Measurements from ENCODE around the gene EPSTI1.
A peak's percentile ranks its signal among the peaks of the same experiment; 100 is the strongest.
"Not testable (repeated sequence)": the region's sequence is repeated elsewhere in the genome, so short reads cannot be mapped to it uniquely, and the experiment has no call there.

The EPSTI1 gene

DNA sequence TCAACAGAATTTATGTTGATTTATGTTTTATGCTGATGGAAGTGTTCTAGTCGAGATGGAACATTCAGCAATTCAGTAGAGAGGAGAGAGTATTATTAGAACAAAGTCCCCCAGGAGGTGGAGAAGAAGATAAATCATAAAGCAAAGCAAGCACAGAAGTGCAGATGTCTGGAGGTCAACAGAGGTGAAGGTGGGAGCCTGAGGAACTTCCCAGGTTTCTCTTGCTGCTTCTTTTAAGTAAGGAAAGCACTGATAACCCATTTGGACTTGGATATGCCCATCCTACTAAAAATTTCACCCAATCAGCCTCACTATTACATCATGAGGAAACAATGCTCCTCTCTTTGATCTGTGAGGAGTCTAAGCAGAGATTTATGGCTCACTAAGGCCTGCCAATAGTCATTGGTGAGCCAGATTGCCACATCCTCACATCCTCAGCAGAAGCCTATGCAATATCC is 98.8 kb downstream of the EPSTI1 start:
- DNase-seq (ENCODE audit: low read depth) = peak; percentile 63

DNA sequence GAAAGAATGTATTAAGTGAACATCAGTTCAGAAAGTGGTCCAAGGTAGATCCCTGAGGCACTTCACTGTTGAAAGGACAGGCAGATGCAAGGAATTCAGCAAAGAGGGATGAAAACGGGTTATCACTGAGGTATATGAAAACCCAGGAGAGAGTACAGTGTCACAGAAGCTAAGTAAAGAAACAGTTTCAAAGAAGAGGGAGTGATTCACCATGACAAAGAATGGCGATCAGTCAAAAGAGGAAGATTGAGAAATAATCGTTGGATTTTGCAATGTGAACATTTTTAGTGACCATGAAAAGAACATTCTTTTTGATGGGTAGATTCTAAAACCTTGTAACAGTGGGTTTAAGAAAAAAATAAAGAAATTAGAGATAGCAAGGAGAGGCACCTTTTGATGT is 99.3 kb downstream of the EPSTI1 start:
- DNase-seq (ENCODE audit: low read depth) = peak; percentile 82

DNA sequence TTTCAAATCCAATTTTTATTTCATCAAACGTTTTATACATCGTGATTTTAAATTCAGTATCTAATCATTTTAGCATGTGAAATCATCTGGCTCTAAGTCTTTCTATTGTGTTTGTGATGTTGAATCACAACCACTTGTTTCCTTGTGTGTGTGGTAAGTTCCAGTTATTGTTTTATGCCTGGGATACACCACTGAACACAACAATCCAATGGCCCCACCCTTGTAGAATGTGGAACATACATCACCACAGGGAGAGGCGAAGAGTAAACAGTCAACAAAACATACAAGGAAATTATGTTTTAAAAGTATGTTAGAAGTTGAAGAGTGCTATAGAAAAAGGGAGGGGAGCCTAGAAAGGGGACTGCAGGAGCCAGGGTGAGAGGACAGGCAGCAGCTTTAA is 100.5 kb downstream of the EPSTI1 start:
- DNase-seq (ENCODE audit: low read depth) = no peak

DNA sequence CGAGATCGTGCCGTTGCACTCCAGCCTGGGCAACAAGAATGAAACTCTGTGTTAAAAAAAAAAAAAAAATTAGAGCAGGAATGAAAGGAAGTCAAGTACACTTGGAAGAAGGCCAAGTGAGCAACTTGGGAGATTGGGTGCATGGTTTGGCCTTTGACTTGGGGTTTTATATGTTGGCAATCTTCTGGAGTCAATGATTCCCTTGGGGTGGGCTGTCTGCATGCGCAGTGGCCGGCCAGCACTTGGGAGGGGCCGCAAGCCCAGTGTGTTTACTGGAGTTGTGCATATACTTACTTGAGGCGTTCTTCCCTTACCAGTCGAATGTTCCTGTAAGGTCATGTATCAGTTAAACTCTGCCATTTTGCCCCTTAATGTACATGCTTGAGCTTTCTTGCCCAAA is 106.7 kb downstream of the EPSTI1 start:
- DNase-seq (ENCODE audit: low read depth) = no peak

GRCh38 chr13:42883771-42884467 is 108.1 kb downstream of the EPSTI1 start:
- DNase-seq (ENCODE audit: low read depth) = peak; percentile 60

- DNase-seq (ENCODE audit: low read depth) = no peak
Observed at GRCh38 chr13:42883142-42883541, 108.9 kb downstream of the EPSTI1 start.

GRCh38 chr13:42880056-42880605 is 111.9 kb downstream of the EPSTI1 start:
- DNase-seq (ENCODE audit: low read depth) = no peak

DNA sequence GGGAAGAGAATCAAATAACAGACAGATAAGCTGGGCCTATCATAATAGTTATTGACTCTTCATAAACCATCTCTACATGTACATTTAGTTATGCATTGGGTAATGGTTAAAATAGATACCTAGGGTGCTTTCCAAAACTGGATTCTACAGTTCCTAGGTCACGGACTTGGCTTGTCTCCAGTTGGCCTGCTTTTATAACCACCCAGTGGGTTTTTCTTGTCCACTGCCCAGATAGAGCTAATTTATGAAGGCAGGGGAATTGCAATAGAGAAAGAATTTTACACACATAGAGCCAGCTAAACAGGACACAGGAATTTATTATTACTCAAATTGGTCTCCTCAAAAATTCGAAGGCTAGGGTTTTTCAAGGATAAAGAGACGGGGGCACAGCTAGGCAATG is 113.3 kb downstream of the EPSTI1 start:
- DNase-seq (ENCODE audit: low read depth) = peak; percentile 66

DNA sequence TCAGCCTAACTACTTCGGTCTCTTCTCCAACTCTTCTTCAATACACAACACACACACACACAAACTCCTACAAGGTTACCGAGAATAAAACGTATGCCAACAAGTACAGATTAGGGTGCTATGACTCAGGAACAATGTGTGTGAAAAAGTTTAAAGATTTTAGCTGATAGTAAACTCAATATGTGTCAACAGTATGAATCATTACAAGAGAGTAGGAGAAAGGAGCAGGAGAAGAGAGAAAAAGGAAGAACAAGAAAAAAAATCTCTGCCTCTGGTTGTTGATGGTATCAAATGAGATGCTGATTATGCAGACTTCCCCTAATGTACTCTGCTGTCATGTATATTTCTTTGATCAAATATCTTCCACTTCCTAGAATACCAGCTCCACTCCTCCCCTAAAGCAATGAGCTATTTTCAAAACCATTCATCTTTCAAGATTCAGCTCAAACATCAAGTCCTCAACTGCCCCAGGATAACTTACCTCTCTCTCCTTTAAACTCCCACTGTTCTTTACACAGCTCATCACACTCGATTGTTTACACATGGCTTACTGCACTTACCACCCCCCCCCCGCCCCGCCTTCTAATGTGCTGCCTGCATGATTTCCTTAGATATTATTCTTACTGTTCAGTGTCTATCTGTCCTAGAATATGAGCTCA is 115.0 kb downstream of the EPSTI1 start:
- peak; percentile 96 for DNase-seq (ENCODE audit: low read depth)

DNA sequence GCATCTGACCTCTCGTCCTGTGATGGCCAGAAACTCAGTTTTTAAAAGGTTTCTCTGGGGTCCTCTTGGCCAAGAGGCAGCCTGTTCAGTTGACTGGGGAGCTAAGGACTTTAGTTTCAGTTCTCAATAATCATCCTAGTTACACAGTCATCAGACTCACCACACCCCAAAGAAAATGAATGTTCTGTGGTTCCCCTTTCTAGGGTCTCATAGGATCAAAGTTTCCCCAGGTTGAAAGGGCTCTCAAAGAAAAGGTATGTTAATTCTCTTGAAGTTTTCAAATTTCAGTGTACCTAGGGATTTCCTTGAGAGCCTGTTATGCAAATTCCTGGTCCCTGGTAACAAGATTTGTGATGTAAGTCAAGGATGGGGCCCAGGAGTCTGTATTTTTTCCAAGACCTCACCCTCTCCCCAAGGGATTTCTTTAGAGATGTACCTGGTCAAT is 115.7 kb downstream of the EPSTI1 start:
- peak; percentile 27 for DNase-seq (ENCODE audit: low read depth)

- peak; percentile 79 for DNase-seq (ENCODE audit: low read depth)
Observed at GRCh38 chr13:42875475-42876269, 116.4 kb downstream of the EPSTI1 start.

- DNase-seq (ENCODE audit: low read depth) = no peak
Observed at GRCh38 chr13:42874221-42874620, 117.8 kb downstream of the EPSTI1 start.

DNA sequence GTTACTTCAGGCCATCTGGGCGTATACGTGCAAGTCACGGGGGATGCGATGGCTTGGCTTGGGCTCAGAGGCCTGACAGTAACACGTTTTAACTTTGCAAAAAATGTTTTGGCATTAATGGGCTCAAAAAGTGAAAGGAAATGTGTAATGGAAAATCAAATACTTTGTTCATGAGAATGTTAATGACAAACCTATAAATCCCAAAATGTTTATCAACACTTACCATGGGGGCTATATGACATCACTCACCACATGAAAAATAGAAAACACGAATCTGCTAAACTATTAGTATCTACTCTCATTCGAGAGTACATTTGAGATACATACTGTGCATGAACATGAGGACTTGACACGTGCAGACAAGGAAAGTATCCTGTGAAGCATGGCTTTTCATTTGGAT is 119.0 kb downstream of the EPSTI1 start:
- no peak for DNase-seq (ENCODE audit: low read depth)

- DNase-seq (ENCODE audit: low read depth) = no peak
Observed at GRCh38 chr13:42867232-42867631, 124.8 kb downstream of the EPSTI1 start.

- peak; percentile 55 for DNase-seq (ENCODE audit: low read depth)
Observed at GRCh38 chr13:42865768-42866102, 126.3 kb downstream of the EPSTI1 start.

GRCh38 chr13:42864952-42865767 is 126.9 kb downstream of the EPSTI1 start:
- no peak for DNase-seq (ENCODE audit: low read depth)

GRCh38 chr13:42862370-42862769 is 129.7 kb downstream of the EPSTI1 start:
- DNase-seq (ENCODE audit: low read depth) = not testable (repeated sequence)

DNA sequence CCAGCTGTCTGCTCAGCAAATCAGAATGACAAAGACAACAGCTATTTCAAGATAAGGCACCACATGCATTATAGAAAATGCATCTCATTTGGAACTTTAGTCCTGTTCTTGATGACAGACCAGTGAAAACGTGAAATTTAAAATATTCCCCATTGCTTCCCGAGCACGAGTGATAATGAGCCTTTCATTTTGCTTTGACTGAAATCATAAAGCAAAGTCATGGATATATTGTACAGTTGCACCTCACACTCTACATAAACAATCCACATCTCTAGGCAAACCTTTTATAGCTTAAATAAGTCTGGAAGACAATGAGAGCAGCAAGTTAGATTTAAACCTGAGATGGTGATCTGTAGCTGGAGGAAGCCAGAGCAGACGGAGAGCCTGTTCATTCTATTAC is 131.6 kb downstream of the EPSTI1 start:
- DNase-seq (ENCODE audit: low read depth) = no peak

DNA sequence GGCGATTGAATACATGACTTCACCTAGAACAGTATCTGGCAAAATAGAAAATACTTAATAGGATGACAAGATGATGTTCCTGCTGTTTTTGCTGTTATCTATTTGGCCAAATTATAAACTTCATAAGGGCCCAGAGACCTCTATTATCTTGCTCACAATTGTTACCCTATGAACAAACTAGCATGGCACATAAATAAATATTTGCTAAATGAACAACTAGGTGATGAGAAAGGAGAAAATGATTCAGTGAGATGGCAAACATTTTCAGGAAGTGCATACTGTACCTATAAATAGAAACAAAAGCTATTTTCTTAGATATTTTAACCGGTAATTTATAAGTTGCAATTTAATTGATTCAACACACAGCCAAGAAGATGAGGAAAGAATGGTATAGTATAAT is 132.3 kb downstream of the EPSTI1 start:
- no peak for DNase-seq (ENCODE audit: low read depth)

GRCh38 chr13:42855410-42855809 is 136.6 kb downstream of the EPSTI1 start:
- no peak for DNase-seq (ENCODE audit: low read depth)

DNA sequence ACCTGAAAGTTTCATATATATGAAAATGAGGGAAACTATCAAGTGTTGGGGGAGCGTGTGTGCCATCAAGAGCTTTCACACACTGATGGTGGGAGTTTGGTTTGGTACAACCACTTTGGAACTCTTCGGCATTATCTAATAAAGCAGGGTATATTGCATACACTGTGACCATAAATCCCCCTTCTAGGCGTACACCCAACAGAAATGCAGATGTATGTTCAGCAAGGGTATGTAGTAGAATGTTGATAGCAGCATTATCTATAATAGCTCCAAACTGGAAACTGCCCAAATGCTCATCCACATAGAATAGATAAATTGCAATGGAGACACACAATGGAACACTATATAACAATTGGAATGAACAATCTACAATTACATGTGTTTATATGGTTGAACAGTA is 139.9 kb downstream of the EPSTI1 start:
- DNase-seq (ENCODE audit: low read depth) = no peak

GRCh38 chr13:42849200-42849599 is 142.8 kb downstream of the EPSTI1 start:
- DNase-seq (ENCODE audit: low read depth) = no peak
